Measurements from ENCODE around the gene EPHA4.

- no peak for TF ChIP-seq POLR2A (IDR thresholded peaks at IDR 0.05)
- TF ChIP-seq, protein P1, sequence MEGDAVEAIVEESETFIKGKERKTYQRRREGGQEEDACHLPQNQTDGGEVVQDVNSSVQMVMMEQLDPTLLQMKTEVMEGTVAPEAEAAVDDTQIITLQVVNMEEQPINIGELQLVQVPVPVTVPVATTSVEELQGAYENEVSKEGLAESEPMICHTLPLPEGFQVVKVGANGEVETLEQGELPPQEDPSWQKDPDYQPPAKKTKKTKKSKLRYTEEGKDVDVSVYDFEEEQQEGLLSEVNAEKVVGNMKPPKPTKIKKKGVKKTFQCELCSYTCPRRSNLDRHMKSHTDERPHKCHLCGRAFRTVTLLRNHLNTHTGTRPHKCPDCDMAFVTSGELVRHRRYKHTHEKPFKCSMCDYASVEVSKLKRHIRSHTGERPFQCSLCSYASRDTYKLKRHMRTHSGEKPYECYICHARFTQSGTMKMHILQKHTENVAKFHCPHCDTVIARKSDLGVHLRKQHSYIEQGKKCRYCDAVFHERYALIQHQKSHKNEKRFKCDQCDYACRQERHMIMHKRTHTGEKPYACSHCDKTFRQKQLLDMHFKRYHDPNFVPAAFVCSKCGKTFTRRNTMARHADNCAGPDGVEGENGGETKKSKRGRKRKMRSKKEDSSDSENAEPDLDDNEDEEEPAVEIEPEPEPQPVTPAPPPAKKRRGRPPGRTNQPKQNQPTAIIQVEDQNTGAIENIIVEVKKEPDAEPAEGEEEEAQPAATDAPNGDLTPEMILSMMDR (IDR thresholded peaks at IDR 0.05), result no peak
These were observed 161.6 kb downstream of the EPHA4 start for GRCh38 chr2:221410487-221410886.
